ENCODE measurements around the gene GORAB. TPM values are rescaled to one million over a fixed set of nuclear protein-coding genes. Genes with fewer than 3 reads are reported as not detected.

GORAB gene
- polyA plus RNA-seq, 1 donor from 2014 or later = 17.8 TPM

DNA sequence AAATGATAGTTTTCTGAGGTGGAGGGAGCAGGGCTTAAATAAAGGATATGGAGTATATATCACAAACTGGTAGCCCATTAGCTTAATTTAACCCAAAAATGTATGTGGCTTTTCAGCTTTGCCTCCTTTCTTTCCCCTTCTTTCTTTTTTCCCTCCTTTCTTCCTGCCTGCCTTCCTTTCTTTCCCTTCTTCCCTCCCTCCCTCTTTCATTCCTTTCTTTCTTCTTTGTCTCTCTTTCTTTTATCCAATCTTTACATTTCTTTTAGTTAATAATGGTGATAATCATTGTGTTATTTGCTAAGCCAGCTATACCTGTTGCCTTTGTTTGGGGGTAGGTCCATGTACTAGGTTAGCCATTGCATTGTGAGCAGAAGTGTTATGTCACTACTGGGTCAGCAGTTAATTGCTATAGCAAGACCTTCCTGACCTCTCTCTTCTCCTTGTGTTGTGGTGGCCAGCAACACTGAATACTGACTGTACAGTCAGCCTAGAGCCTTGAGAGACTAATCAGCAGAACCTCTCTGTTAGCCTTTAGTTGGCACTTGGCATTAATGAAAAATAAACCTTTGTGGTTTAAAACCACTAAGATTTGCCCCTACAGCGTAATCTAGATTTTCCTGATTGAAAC lies 5.1 kb downstream of the GORAB start:
- H3K27ac ChIP-seq (ENCODE audit: low read length) = no peak overlapping the region
- no peaks in the 10 kb centered on the region for H3K9me2 ChIP-seq (ENCODE audit: insufficient read depth, low read length)
- no peak overlapping the region for H2AFZ ChIP-seq (ENCODE audit: low read depth, low read length)
- peaks cover 47% of the 10 kb centered on the region for H3K79me2 ChIP-seq (replicated peaks; ENCODE audit: insufficient read depth, low read length)
- H3K36me3 ChIP-seq (ENCODE audit: insufficient read depth, low read length) = no peaks in the 10 kb centered on the region
- H3K4me3 ChIP-seq (ENCODE audit: low read length) = no peak overlapping the region
- no peaks in the 10 kb centered on the region for H4K20me1 ChIP-seq (ENCODE audit: insufficient read depth)
- H3K9me3 ChIP-seq (ENCODE audit: low read length) = no peaks in the 10 kb centered on the region
- H3K9ac ChIP-seq (ENCODE audit: low read length) = no peak overlapping the region
- H3K27me3 ChIP-seq (ENCODE audit: insufficient read depth, low read depth, low read length) = no peaks in the 10 kb centered on the region
- no peak for TF ChIP-seq EZH2 (IDR thresholded peaks at IDR 0.05; ENCODE audit: borderline replicate concordance, insufficient read depth, low read length, poor library complexity, severe bottlenecking)
- TF ChIP-seq SMC3 (conservative IDR thresholded peaks at IDR 0.05; ENCODE audit: poor library complexity) = no peak
- TF ChIP-seq CTCF (IDR thresholded peaks at IDR 0.05; ENCODE audit: poor library complexity, severe bottlenecking) = no peak
- TF ChIP-seq POLR2AphosphoS5 (IDR thresholded peaks at IDR 0.05) = no peak
- TF ChIP-seq REST (IDR thresholded peaks at IDR 0.05; ENCODE audit: borderline replicate concordance) = no peak
- TF ChIP-seq MXI1 (conservative IDR thresholded peaks at IDR 0.05; ENCODE audit: poor library complexity, severe bottlenecking) = no peak
- no peak for TF ChIP-seq RAD21 (conservative IDR thresholded peaks at IDR 0.05)
- no peak for TF ChIP-seq TAF1 (IDR thresholded peaks at IDR 0.05; ENCODE audit: low read depth)
- no peak for TF ChIP-seq EP300 (conservative IDR thresholded peaks at IDR 0.05; ENCODE audit: poor library complexity, severe bottlenecking)
- H3K4me2 ChIP-seq (ENCODE audit: low read length) = no peak overlapping the region
- H3F3A ChIP-seq (ENCODE audit: insufficient read depth, low read length, poor library complexity, severe bottlenecking) = no peaks in the 10 kb centered on the region

- no peaks in the 10 kb centered on the region for H3K27me3 ChIP-seq (ENCODE audit: insufficient read depth, low read depth, low read length)
- no peak overlapping the region for H2AFZ ChIP-seq (ENCODE audit: low read depth, low read length)
- TF ChIP-seq POLR2AphosphoS5 (IDR thresholded peaks at IDR 0.05) = no peak
- no peak for TF ChIP-seq MXI1 (conservative IDR thresholded peaks at IDR 0.05; ENCODE audit: poor library complexity, severe bottlenecking)
- TF ChIP-seq CTCF (IDR thresholded peaks at IDR 0.05; ENCODE audit: poor library complexity, severe bottlenecking) = no peak
- TF ChIP-seq TAF1 (IDR thresholded peaks at IDR 0.05; ENCODE audit: low read depth) = no peak
- no peak for TF ChIP-seq REST (IDR thresholded peaks at IDR 0.05; ENCODE audit: borderline replicate concordance)
- TF ChIP-seq EZH2 (IDR thresholded peaks at IDR 0.05; ENCODE audit: borderline replicate concordance, insufficient read depth, low read length, poor library complexity, severe bottlenecking) = no peak
- TF ChIP-seq SMC3 (conservative IDR thresholded peaks at IDR 0.05; ENCODE audit: poor library complexity) = no peak
- TF ChIP-seq EP300 (conservative IDR thresholded peaks at IDR 0.05; ENCODE audit: poor library complexity, severe bottlenecking) = no peak
- no peak for TF ChIP-seq RAD21 (conservative IDR thresholded peaks at IDR 0.05)
- no peak overlapping the region for H3K4me3 ChIP-seq (ENCODE audit: low read length)
- peaks cover 4% of the 10 kb centered on the region for H3K36me3 ChIP-seq (ENCODE audit: insufficient read depth, low read length)
- H3K9ac ChIP-seq (ENCODE audit: low read length) = no peak overlapping the region
- no peaks in the 10 kb centered on the region for H3K9me3 ChIP-seq (ENCODE audit: low read length)
- H3K27ac ChIP-seq (ENCODE audit: low read length) = no peak overlapping the region
- no peaks in the 10 kb centered on the region for H3F3A ChIP-seq (ENCODE audit: insufficient read depth, low read length, poor library complexity, severe bottlenecking)
- H3K4me2 ChIP-seq (ENCODE audit: low read length) = no peak overlapping the region
- no peaks in the 10 kb centered on the region for H3K9me2 ChIP-seq (ENCODE audit: insufficient read depth, low read length)
- H4K20me1 ChIP-seq (ENCODE audit: insufficient read depth) = no peaks in the 10 kb centered on the region
- peaks cover 42% of the 10 kb centered on the region for H3K79me2 ChIP-seq (replicated peaks; ENCODE audit: insufficient read depth, low read length)
These were observed 6.0 kb downstream of the GORAB start for GRCh38 chr1:170537798-170538503.
